ENCODE measurements around the gene ALK. TPM values are rescaled to one million over a fixed set of nuclear protein-coding genes. Genes with fewer than 3 reads are reported as not detected.

Gene ALK
- total RNA-seq, 1 donor from 2014 or later, result 1.1 TPM

- ATAC-seq (peak; percentile 51 to 66), DNase-seq (no peak)
- no peak overlapping the region for H3K27ac ChIP-seq
- H3K4me3 ChIP-seq, result no peak overlapping the region
- intact Hi-C loops (cut with DNase I), result no loop called here
- no peak for TF ChIP-seq CTCF (IDR thresholded peaks at IDR 0.05)
- no peaks in the 10 kb centered on the region for H3K27me3 ChIP-seq (ENCODE audit: low read depth)
- peaks cover 66% of the 10 kb centered on the region for H3K36me3 ChIP-seq
- H3K4me1 ChIP-seq, result no peaks in the 10 kb centered on the region
- no peaks in the 10 kb centered on the region for H3K9me3 ChIP-seq
Observed at GRCh38 chr2:29159125-29159524, 762.3 kb downstream of the ALK start.

GRCh38 chr2:29157131-29157530 lies 764.3 kb downstream of the ALK start:
- Histone ChIP-seq H3K27me3 (ENCODE audit: low read depth) (no peaks in the 10 kb centered on the region), H3K36me3 (peaks cover 79% of the 10 kb centered on the region), H3K9me3 (no peaks in the 10 kb centered on the region), H3K4me1 (no peaks in the 10 kb centered on the region), H3K4me3 (no peak overlapping the region), H3K27ac (no peak overlapping the region)
- ATAC-seq, result no peak
- intact Hi-C loops (cut with DNase I), result no loop called here
- TF ChIP-seq CTCF (IDR thresholded peaks at IDR 0.05), result no peak
- no peak for DNase-seq

- Histone ChIP-seq H3K9me3 (no peaks in the 10 kb centered on the region), H3K4me1 (no peaks in the 10 kb centered on the region), H3K4me3 (no peak overlapping the region), H3K27me3 (ENCODE audit: low read depth) (no peaks in the 10 kb centered on the region), H3K27ac (no peak overlapping the region), H3K36me3 (peaks cover 65% of the 10 kb centered on the region)
- intact Hi-C loops (cut with DNase I), result no loop called here
- no peak for TF ChIP-seq CTCF (IDR thresholded peaks at IDR 0.05)
- no peak for DNase-seq
- ATAC-seq, result no peak
Observed at GRCh38 chr2:29155578-29155977, 765.8 kb downstream of the ALK start.

- TF ChIP-seq CTCF (IDR thresholded peaks at IDR 0.05), result no peak
- intact Hi-C loops (cut with DNase I), result no loop called here
- Histone ChIP-seq H3K4me1 (no peaks in the 10 kb centered on the region), H3K36me3 (peaks cover 55% of the 10 kb centered on the region), H3K9me3 (no peaks in the 10 kb centered on the region), H3K27me3 (ENCODE audit: low read depth) (no peaks in the 10 kb centered on the region), H3K4me3 (no peak overlapping the region), H3K27ac (no peak overlapping the region)
- DNase-seq (no peak), ATAC-seq (no peak)
Observed at GRCh38 chr2:29154610-29155009, 766.8 kb downstream of the ALK start.

- ATAC-seq (no peak), DNase-seq (no peak)
- Histone ChIP-seq H3K9me3 (no peaks in the 10 kb centered on the region), H3K4me1 (no peaks in the 10 kb centered on the region), H3K27ac (no peak overlapping the region), H3K4me3 (no peak overlapping the region), H3K36me3 (peaks cover 41% of the 10 kb centered on the region), H3K27me3 (ENCODE audit: low read depth) (no peaks in the 10 kb centered on the region)
- no peak for TF ChIP-seq CTCF (IDR thresholded peaks at IDR 0.05)
- intact Hi-C loops (cut with DNase I), result no loop called here
Observed at GRCh38 chr2:29147963-29148362, 773.4 kb downstream of the ALK start.

GRCh38 chr2:29146197-29146596 lies 775.2 kb downstream of the ALK start:
- Histone ChIP-seq H3K9me3 (no peaks in the 10 kb centered on the region), H3K4me1 (no peaks in the 10 kb centered on the region), H3K27ac (no peak overlapping the region), H3K4me3 (no peak overlapping the region), H3K36me3 (peaks cover 36% of the 10 kb centered on the region), H3K27me3 (ENCODE audit: low read depth) (no peaks in the 10 kb centered on the region)
- intact Hi-C loops (cut with DNase I), result no loop called here
- no peak for ATAC-seq
- no peak for DNase-seq
- TF ChIP-seq CTCF (IDR thresholded peaks at IDR 0.05), result no peak
